AML-193 (cell line): Measurements from ENCODE around the gene ESYT3.
"Not testable (repeated sequence)": the region's sequence is repeated elsewhere in the genome, so short reads cannot be mapped to it uniquely, and the experiment has no call there.

Experiments
- DNase-seq, 2 experiments: peaks; one replicate each; lab custom pipeline; 2025; lab: John Stamatoyannopoulos, UW

ESYT3 gene

GRCh38 chr3:138461246-138461645 is 26.8 kb downstream of the ESYT3 start:
- DNase-seq, result no peak

GRCh38 chr3:138461896-138462295 is 27.5 kb downstream of the ESYT3 start:
- no peak for DNase-seq

- no peak for DNase-seq
Measured at GRCh38 chr3:138463724-138464490, 29.5 kb downstream of the ESYT3 start.

GRCh38 chr3:138464491-138464860 is 30.1 kb downstream of the ESYT3 start:
- DNase-seq, result no peak

- no peak for DNase-seq
Measured at GRCh38 chr3:138465451-138465850, 31.0 kb downstream of the ESYT3 start.

GRCh38 chr3:138465925-138466324 is 31.5 kb downstream of the ESYT3 start:
- no peak for DNase-seq

GRCh38 chr3:138467931-138468330 is 33.5 kb downstream of the ESYT3 start:
- DNase-seq, result no peak

GRCh38 chr3:138468451-138468850 is 34.0 kb downstream of the ESYT3 start:
- no peak for DNase-seq

GRCh38 chr3:138468886-138469285 is 34.5 kb downstream of the ESYT3 start:
- DNase-seq, result no peak

- DNase-seq, result no peak
Measured at GRCh38 chr3:138469874-138470273, 35.5 kb downstream of the ESYT3 start.

- no peak for DNase-seq
Measured at GRCh38 chr3:138470687-138471086, 36.3 kb downstream of the ESYT3 start.

GRCh38 chr3:138471481-138471880 is 37.1 kb downstream of the ESYT3 start:
- DNase-seq, result no peak

- DNase-seq, result no peak
Measured at GRCh38 chr3:138472141-138472825, 37.9 kb downstream of the ESYT3 start.

GRCh38 chr3:138473391-138473790 is 39.0 kb downstream of the ESYT3 start:
- no peak for DNase-seq

GRCh38 chr3:138474163-138474562 is 39.7 kb downstream of the ESYT3 start:
- no peak for DNase-seq

- DNase-seq, result no peak
Measured at GRCh38 chr3:138476526-138476925, 42.1 kb downstream of the ESYT3 start.

- DNase-seq, result no peak
Measured at GRCh38 chr3:138477120-138477519, 42.7 kb downstream of the ESYT3 start.

GRCh38 chr3:138477801-138478200 is 43.4 kb downstream of the ESYT3 start:
- DNase-seq, result no peak

GRCh38 chr3:138479438-138479863 is 45.0 kb downstream of the ESYT3 start:
- peak; percentile 71 to 80 for DNase-seq

- DNase-seq, result not testable (repeated sequence)
Measured at GRCh38 chr3:138484672-138485071, 50.3 kb downstream of the ESYT3 start.

GRCh38 chr3:138486580-138486979 is 52.2 kb downstream of the ESYT3 start:
- not testable (repeated sequence) for DNase-seq

GRCh38 chr3:138491971-138492370 is 57.6 kb downstream of the ESYT3 start:
- no peak for DNase-seq

- no peak for DNase-seq
Measured at GRCh38 chr3:138492980-138493675, 58.7 kb downstream of the ESYT3 start.
